ENCODE data around the gene CHMP1A. TPM values are rescaled to one million over a fixed set of nuclear protein-coding genes. Genes with fewer than 3 reads are reported as not detected.
"Not testable (repeated sequence)": the region's sequence is repeated elsewhere in the genome, so short reads cannot be mapped to it uniquely, and the experiment has no call there.

Gene CHMP1A
- total and polyA plus RNA-seq, 9 donors = 13.2 to 76.8 (median 49.2) TPM

DNA sequence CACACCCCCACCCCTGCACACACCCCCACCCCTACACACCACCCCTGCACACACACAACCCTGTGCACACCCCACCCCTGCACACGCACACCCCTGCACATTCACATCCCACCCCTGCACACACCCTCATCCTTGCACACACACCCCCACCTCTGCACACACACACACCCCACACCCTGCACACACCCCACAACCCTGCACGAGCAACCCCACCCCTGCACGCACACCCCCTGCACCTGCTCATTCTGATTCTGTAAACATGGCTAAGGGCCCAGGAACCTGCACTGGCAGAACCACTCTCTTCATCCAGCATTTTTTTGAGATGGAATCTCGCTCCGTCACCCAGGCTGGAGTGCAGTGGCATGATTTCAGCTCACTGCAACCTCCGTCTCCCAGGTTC is 18.1 kb downstream of the CHMP1A start:
- DNase-seq = no peak
- no peak overlapping the region for H3K27ac ChIP-seq
- no peaks in the 10 kb centered on the region for H3K27me3 ChIP-seq
- TF ChIP-seq EP300 (IDR thresholded peaks at IDR 0.05) (no peak), POLR2A (IDR thresholded peaks at IDR 0.05) (no peak)
- TF ChIP-seq, protein P1, sequence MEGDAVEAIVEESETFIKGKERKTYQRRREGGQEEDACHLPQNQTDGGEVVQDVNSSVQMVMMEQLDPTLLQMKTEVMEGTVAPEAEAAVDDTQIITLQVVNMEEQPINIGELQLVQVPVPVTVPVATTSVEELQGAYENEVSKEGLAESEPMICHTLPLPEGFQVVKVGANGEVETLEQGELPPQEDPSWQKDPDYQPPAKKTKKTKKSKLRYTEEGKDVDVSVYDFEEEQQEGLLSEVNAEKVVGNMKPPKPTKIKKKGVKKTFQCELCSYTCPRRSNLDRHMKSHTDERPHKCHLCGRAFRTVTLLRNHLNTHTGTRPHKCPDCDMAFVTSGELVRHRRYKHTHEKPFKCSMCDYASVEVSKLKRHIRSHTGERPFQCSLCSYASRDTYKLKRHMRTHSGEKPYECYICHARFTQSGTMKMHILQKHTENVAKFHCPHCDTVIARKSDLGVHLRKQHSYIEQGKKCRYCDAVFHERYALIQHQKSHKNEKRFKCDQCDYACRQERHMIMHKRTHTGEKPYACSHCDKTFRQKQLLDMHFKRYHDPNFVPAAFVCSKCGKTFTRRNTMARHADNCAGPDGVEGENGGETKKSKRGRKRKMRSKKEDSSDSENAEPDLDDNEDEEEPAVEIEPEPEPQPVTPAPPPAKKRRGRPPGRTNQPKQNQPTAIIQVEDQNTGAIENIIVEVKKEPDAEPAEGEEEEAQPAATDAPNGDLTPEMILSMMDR (IDR thresholded peaks at IDR 0.05) = no peak
- H3K4me3 ChIP-seq = no peak overlapping the region
- intact Hi-C loops (cut with DNase I) = loop anchor here in 1 of 4 donors (10.0 kb wide), 1 partner anchor 405 kb away; no protein-coding TSS in a partner anchor
- H3K9me3 ChIP-seq = no peaks in the 10 kb centered on the region
- no peaks in the 10 kb centered on the region for H3K36me3 ChIP-seq
- WGBS, 3 donors = 72 to 84% (median 77%) methylated on average over 6 of the region's 6 CpGs
- no peaks in the 10 kb centered on the region for H3K4me1 ChIP-seq (ENCODE audit: insufficient read depth)

DNA sequence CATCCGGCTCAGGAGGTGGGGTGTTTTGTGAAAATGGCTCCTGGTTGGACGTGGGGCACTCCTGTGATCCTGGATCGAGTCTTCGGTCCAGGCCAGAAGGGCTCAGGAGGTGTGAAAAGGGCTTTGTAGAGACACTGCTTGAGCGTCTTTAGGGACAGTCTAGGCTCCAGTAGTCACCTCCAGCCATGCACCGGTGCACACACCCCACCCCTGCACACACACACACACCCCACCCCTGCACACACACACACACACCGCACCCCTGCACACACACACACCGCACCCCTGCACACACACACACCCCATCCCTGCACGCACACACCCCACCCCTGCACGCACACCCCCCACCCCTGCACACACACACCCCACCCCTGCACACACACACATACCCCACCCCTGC is 19.1 kb downstream of the CHMP1A start:
- Histone ChIP-seq H3K9me3 (no peaks in the 10 kb centered on the region), H3K4me3 (no peak overlapping the region), H3K4me1 (ENCODE audit: insufficient read depth) (no peaks in the 10 kb centered on the region), H3K36me3 (no peaks in the 10 kb centered on the region), H3K27ac (no peak overlapping the region), H3K27me3 (no peaks in the 10 kb centered on the region)
- TF ChIP-seq, protein P1 (IDR thresholded peaks at IDR 0.05) = no peak
- TF ChIP-seq EP300 (IDR thresholded peaks at IDR 0.05) (no peak), POLR2A (IDR thresholded peaks at IDR 0.05) (no peak)
- intact Hi-C loops (cut with DNase I) = loop anchor here in 1 of 4 donors (10.0 kb wide), 1 partner anchor 404 kb away; no protein-coding TSS in a partner anchor
- DNase-seq = no peak
- 67 to 77% (median 68%) methylated on average over 10 of the region's 10 CpGs for whole genome bisulfite sequencing, 3 donors

DNA sequence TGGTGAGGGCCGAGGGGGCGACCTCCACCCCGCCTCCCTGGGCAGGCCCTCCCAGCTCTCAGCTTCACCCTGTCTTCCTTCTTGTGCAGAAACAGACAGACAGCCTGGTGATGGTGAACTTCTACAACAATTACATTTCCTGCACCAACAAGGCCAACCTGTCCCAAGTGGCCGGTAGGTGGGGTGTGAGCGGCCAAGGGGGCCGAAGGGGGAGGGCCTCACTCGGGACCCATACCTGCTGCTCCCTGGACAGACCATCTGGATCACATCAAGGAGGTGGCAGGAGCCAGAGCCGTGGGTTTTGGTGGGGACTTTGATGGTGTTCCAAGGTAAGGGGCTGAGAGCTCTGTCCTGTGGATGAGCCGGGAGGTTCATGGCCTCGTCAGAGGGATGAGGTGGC is 20.1 kb downstream of the CHMP1A start:
- Histone ChIP-seq H3K27me3 (no peaks in the 10 kb centered on the region), H3K27ac (no peak overlapping the region), H3K4me3 (no peak overlapping the region), H3K36me3 (no peaks in the 10 kb centered on the region), H3K9me3 (no peaks in the 10 kb centered on the region), H3K4me1 (ENCODE audit: insufficient read depth) (no peaks in the 10 kb centered on the region)
- 68 to 72% (median 69%) methylated on average over 10 of the region's 10 CpGs for WGBS, 3 donors
- intact Hi-C loops (cut with DNase I) = loop anchor here in 1 of 4 donors (10.0 kb wide), 1 partner anchor 403 kb away; no protein-coding TSS in a partner anchor
- no peak for TF ChIP-seq POLR2A (IDR thresholded peaks at IDR 0.05)
- TF ChIP-seq, protein P1 (IDR thresholded peaks at IDR 0.05) = no peak
- TF ChIP-seq EP300 (IDR thresholded peaks at IDR 0.05) = no peak
- DNase-seq = no peak

DNA sequence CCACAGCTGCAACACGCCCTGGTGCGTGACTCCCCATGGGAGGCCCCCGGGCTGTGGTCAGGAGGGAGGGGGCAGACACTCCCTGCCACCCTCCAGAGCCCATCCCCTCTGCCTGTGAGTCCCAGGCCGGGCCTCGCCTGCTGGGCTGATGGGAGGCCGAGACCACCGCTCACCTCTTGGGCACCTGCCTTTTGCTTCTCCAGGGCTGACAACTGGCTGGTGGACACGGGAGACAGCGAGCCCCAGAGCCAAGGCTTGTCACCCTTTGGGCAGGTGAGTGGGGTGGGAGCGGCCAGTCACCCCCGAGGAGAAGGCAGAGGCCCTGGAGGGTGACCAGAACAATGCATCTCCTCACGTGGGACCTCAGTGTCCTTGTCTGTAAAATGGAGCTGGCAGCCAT is 20.8 kb downstream of the CHMP1A start:
- H3K4me1 ChIP-seq (ENCODE audit: insufficient read depth) = no peaks in the 10 kb centered on the region
- 75 to 82% (median 79%) methylated on average over 9 to 12 of the region's 12 CpGs for WGBS, 3 donors
- TF ChIP-seq EP300 (IDR thresholded peaks at IDR 0.05) = no peak
- no peak for TF ChIP-seq POLR2A (IDR thresholded peaks at IDR 0.05)
- TF ChIP-seq, protein P1 (IDR thresholded peaks at IDR 0.05) = no peak
- no peak overlapping the region for H3K27ac ChIP-seq
- no peaks in the 10 kb centered on the region for H3K27me3 ChIP-seq
- no peak overlapping the region for H3K4me3 ChIP-seq
- intact Hi-C loops (cut with DNase I) = loop anchor here in 1 of 4 donors (10.0 kb wide), 1 partner anchor 402 kb away; no protein-coding TSS in a partner anchor
- no peaks in the 10 kb centered on the region for H3K36me3 ChIP-seq
- no peak for DNase-seq
- H3K9me3 ChIP-seq = no peaks in the 10 kb centered on the region

DNA sequence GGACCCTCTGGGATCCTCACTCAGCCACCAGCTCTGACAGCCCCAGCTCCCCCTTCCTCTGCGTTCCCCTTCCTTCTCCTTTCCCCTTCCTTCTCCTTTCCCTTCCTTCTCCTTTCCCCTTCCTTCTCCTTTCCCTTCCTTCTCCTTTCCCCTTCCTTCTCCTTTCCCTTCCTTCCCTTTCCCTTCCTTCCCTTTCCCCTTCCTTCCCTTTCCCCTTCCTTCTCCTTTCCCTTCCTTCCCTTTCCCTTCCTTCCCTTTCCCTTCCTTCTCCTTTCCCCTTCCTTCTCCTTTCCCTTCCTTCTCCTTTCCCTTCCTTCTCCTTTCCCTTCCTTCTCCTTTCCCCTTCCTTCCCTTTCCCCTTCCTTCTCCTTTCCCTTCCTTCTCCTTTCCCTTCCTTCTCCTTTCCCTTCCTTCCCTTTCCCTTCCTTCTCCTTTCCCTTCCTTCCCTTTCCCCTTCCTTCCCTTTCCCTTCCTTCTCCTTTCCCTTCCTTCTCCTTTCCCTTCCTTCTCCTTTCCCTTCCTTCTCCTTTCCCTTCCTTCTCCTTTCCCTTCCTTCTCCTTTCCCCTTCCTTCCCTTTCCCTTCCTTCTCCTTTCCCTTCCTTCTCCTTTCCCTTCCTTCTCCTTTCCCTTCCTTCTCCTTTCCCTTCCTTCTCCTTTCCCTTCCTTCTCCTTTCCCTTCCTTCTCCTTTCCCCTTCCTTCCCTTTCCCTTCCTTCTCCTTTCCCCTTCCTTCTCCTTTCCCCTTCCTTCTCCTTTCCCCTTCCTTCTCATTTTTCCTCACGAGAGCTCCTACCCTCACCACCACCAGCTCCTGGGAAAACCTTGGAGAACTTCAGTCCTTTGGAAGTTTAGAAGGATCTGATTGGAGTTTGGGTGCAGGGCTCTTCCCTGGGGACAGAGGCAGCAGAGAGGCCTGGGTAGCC is 22.8 kb downstream of the CHMP1A start:
- 53 to 61% (median 58%) methylated on average over 2 of the region's 2 CpGs for WGBS, 3 donors
- H3K9me3 ChIP-seq; H3K36me3 ChIP-seq; H3K4me3 ChIP-seq; DNase-seq; H3K27me3 ChIP-seq; H3K4me1 ChIP-seq (ENCODE audit: insufficient read depth); H3K27ac ChIP-seq: not testable (repeated sequence)
- intact Hi-C loops (cut with DNase I) = loop anchor here in 1 of 4 donors (10.0 kb wide), 1 partner anchor 400 kb away; no protein-coding TSS in a partner anchor

All from ovary (tissue), 9 donors.